ENCODE measurements around the gene SLC48A1.

Gene SLC48A1

DNA sequence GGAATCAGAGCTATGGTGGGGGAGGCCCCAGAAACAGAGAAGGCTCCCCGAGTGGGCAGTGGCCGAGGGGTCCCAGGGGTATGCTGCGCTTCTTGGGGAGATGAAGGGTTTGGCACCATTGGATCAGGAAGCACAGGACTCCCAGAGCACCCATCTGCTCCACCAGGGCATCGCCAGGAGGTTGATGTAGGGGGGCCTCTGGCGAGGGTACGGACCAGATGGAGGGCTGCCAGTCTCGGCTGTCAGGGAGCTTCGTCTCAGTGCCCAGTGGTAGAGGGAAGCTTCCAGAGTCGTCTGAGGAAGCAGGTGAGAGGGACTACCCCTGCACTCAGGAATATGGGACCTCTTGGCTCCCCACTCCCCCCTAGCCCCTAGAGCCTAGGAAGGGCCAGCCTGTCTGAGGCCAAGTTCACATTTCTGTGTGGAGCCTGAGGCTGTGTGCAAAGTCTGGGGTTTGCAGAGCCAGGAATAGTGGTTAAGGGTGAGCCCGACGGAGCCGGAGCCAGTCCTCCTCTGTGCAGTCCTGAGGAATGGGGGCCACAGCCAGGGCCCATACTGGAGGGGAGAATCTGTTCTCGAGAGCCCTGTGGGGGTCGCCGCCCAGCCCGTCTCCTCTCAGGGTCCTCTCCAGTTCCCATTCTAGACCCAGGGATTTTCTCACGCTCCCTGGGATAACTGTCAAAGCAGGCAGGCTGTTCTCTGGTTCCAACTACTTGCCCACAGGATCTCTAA is 10.2 kb downstream of the SLC48A1 start:
- Histone ChIP-seq H3K27me3 (ENCODE audit: low read depth, low read length) (no peaks in the 10 kb centered on the region), H3K36me3 (replicated peaks; ENCODE audit: low read depth, low read length) (peaks cover 38% of the 10 kb centered on the region), H3K27ac (ENCODE audit: low read length) (no peak overlapping the region), H3K4me3 (ENCODE audit: low read length) (no peak overlapping the region), H3K4me2 (ENCODE audit: low read length) (no peak overlapping the region), H4K20me1 (ENCODE audit: insufficient read depth, low read length) (no peaks in the 10 kb centered on the region), H2AFZ (ENCODE audit: low read depth, low read length) (no peak overlapping the region), H3K9ac (ENCODE audit: low read length) (no peak overlapping the region), H3K79me2 (ENCODE audit: low read length) (no peaks in the 10 kb centered on the region), H3K4me1 (ENCODE audit: low read length) (no peaks in the 10 kb centered on the region), H3K9me3 (ENCODE audit: insufficient read depth, low read length) (no peaks in the 10 kb centered on the region)
- no peak for TF ChIP-seq EZH2phosphoT487 (IDR thresholded peaks at IDR 0.05; ENCODE audit: low read depth)
- TF ChIP-seq, protein P1, sequence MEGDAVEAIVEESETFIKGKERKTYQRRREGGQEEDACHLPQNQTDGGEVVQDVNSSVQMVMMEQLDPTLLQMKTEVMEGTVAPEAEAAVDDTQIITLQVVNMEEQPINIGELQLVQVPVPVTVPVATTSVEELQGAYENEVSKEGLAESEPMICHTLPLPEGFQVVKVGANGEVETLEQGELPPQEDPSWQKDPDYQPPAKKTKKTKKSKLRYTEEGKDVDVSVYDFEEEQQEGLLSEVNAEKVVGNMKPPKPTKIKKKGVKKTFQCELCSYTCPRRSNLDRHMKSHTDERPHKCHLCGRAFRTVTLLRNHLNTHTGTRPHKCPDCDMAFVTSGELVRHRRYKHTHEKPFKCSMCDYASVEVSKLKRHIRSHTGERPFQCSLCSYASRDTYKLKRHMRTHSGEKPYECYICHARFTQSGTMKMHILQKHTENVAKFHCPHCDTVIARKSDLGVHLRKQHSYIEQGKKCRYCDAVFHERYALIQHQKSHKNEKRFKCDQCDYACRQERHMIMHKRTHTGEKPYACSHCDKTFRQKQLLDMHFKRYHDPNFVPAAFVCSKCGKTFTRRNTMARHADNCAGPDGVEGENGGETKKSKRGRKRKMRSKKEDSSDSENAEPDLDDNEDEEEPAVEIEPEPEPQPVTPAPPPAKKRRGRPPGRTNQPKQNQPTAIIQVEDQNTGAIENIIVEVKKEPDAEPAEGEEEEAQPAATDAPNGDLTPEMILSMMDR (IDR thresholded peaks at IDR 0.05; ENCODE audit: low read depth, low read length), result no peak

DNA sequence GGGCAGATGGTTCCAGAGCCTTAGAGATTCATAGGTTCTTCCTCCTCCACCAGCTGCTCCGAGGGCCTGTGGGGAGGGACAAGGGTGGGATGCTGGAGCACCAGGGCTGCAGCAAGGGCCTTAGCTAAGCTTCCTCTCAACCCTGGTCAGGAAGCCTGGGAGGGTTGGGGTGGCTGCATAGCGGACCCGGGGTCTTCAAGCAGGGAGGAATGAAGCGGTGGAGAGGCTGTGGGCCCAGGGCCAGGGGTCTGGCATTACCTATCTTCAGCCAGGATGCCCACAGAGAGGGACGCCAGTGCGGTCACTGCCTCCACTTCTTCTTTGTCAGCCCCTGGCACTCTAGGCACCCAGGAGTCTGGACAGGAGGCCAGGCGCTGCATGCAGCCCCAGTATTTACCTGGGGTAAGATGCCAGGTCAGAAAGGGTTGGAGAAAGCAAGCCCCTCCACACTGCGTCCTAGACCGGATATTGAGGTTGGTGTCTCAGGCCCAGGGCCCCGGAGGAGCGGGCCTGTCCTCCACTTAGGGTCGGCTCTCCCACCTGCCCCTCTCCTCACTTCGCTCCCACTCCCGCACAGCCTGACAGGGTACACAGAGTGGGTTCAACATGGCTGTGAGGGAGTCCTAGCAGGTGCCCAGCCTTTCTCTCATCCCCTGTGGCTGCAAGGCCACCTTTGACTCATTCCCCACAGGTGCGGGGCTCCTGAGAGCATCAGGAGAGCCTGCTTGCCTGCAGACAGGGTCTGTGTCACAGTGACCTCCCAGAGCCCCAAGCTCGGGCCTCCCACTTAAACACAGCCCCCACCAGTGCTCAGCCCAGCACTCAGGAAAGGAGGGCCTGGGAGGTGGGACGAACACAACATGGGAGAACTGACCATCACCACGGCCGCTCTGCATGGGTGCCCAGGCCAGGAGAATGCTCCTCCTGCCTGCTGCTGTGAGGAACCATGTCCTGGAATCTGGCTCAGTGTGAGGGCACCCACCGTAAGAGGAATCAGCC is 11.1 kb downstream of the SLC48A1 start:
- H3K9ac ChIP-seq (ENCODE audit: low read length), result no peak overlapping the region

DNA sequence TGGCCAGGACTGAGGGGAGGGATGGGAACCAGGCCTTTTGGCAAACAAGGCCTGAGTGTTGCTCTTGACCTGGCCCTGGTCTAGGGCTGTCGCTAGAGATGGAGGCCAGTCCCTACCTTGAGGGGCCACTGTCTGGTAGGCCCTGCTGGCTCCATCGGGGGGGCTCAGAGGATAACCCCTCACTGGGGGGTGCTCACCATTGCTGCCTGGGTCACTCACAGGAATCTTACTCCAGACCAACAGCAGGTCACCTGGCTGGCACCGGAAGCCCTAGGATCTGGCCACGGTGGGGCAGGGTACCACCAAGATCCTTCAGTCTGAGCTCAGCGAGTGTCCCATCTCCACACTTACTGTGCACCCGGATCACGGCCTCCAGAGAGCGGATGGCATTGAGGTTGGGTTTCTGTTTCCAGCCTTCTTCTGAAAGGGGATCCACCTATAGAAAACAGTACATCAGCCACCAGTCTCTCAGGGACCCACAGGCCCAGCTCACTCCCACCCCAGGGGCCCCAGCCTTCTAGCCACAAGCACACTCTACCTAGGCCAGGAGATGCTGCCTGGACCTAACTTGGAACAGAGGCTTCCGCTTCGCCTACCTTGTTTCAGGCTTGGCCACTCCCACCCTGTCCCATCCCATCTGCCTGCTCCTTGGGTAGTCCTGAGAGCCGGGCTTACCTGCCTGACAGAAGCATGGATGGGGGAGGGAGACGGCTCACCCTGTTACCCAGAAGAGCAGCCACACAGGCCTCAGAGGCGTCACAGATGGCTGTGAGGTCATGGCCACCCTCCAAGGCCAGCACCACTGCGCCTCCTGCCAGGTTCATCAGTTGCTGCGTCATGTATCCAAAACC is 12.2 kb downstream of the SLC48A1 start:
- Histone ChIP-seq H3K36me3 (replicated peaks; ENCODE audit: low read depth, low read length) (peaks cover 57% of the 10 kb centered on the region), H4K20me1 (ENCODE audit: insufficient read depth, low read length) (no peaks in the 10 kb centered on the region), H3K9ac (ENCODE audit: low read length) (no peak overlapping the region), H3K4me1 (ENCODE audit: low read length) (no peaks in the 10 kb centered on the region), H3K4me3 (ENCODE audit: low read length) (no peak overlapping the region), H3K4me2 (ENCODE audit: low read length) (no peak overlapping the region), H3K9me3 (ENCODE audit: insufficient read depth, low read length) (no peaks in the 10 kb centered on the region), H2AFZ (ENCODE audit: low read depth, low read length) (no peak overlapping the region), H3K27ac (ENCODE audit: low read length) (no peak overlapping the region), H3K79me2 (ENCODE audit: low read length) (no peaks in the 10 kb centered on the region), H3K27me3 (ENCODE audit: low read depth, low read length) (no peaks in the 10 kb centered on the region)
- TF ChIP-seq, protein P1 (IDR thresholded peaks at IDR 0.05; ENCODE audit: low read depth, low read length), result no peak
- no peak for TF ChIP-seq EZH2phosphoT487 (IDR thresholded peaks at IDR 0.05; ENCODE audit: low read depth)

More for the DNA sequence above, 11.1 kb downstream of the SLC48A1 start:
- Histone ChIP-seq H2AFZ (ENCODE audit: low read depth, low read length) (no peak overlapping the region), H3K79me2 (ENCODE audit: low read length) (no peaks in the 10 kb centered on the region), H3K4me3 (ENCODE audit: low read length) (no peak overlapping the region), H3K9me3 (ENCODE audit: insufficient read depth, low read length) (no peaks in the 10 kb centered on the region), H3K4me2 (ENCODE audit: low read length) (no peak overlapping the region), H3K4me1 (ENCODE audit: low read length) (no peaks in the 10 kb centered on the region), H4K20me1 (ENCODE audit: insufficient read depth, low read length) (no peaks in the 10 kb centered on the region), H3K27ac (ENCODE audit: low read length) (no peak overlapping the region), H3K36me3 (replicated peaks; ENCODE audit: low read depth, low read length) (peaks cover 48% of the 10 kb centered on the region), H3K27me3 (ENCODE audit: low read depth, low read length) (no peaks in the 10 kb centered on the region)
- TF ChIP-seq, protein P1 (IDR thresholded peaks at IDR 0.05; ENCODE audit: low read depth, low read length), result no peak
- TF ChIP-seq EZH2phosphoT487 (IDR thresholded peaks at IDR 0.05; ENCODE audit: low read depth), result no peak
